Measurements from ENCODE around the gene DAB1.
"Not testable (repeated sequence)": the region's sequence is repeated elsewhere in the genome, so short reads cannot be mapped to it uniquely, and the experiment has no call there.

Gene DAB1

DNA sequence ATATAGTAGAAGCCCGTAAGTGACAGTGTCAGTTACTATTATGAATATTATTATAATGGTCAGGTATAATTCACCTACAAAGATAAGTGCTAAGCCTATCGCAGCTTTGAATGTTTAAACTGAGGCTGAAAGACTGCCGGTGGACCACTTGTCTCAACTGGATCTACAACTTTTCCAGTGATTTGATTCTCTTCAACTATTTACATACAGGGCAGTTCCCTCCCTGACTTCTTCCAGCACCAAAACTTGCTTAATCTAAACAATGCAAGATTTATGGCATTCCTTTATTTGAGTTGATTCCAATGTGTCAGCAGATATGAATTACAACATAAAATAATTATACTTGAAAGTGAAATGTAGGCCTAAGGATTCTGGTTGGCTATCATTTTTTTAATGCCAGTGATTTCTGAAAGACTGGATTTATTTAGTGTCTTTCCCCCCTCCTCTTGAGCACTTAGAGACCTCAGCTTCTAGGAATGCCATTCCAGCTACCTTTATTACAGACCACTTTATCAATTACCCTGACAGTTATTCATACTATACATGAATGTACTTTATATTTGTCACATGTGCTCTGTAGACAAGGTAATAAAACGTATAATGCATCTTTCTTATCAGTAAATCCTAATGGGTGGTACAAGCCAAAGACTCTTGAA, 304.8 kb downstream of the DAB1 start:
- DNase-seq (ENCODE audit: low spot score), result no peak

DNA sequence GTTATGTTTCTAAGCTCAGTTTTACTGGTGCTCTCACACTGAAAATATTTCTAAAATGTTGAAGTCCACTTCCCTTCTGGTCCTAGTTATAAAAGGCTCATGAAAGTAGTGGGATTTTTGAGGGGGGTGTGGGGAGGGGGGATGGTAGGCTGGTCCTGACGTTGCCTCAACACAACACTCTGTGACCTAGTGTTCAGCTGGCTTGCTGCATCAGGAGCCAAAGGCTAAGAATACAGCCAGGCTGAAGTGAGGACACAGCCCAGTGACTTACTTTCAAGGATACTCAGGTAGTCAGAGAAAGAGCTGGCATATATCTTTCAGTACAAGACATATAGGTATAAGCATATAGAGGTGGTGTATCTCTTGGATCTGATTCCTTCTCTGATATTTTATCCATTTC, 306.1 kb downstream of the DAB1 start:
- no peak for DNase-seq (ENCODE audit: low spot score)

DNA sequence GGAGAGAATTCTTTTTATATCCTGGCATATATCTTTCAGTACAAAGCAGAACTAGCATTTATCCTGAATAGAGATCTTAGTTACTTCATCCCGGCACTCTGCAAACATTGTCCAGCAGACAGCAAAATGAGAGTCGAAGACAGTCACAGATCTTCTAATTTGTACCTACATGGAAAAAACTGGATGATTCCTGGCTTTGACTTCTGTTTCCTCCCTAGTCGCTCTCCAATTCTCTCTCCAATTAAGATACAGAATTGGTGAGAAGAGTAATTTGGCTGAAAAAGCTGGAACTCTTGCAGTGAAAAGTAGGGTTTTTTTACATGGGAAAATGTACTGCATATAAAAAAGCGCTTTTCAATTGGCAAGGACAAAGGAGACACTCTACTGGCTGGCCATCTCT, 307.0 kb downstream of the DAB1 start:
- no peak for DNase-seq (ENCODE audit: low spot score)

DNA sequence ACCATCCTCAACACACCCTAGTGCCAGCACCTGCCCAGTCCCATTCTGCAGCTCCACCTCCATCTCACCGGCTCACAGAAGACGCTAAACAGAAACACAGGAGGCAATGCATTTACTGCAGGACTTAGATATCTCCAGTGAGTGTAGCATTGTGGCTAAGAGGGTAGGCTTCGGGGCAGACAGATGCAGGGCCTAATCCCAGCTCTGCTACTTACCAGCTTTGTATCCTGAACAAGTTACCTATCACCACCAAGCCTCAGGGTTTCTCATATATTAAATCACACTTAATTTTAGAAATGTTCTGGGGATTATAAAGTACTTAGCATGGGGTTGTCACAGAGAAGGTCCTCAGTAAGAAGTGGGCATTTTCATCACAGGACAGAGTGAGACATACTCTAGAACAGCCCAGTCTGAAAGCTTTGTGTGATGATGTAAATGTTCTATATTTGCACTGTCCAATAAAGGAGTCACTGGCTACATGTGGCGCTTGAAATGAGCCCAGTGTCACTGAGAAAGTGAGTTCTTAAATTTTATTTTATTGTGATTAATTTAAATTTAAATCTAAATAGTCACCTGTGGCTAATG, 308.7 kb downstream of the DAB1 start:
- no peak for DNase-seq (ENCODE audit: low spot score)

DNA sequence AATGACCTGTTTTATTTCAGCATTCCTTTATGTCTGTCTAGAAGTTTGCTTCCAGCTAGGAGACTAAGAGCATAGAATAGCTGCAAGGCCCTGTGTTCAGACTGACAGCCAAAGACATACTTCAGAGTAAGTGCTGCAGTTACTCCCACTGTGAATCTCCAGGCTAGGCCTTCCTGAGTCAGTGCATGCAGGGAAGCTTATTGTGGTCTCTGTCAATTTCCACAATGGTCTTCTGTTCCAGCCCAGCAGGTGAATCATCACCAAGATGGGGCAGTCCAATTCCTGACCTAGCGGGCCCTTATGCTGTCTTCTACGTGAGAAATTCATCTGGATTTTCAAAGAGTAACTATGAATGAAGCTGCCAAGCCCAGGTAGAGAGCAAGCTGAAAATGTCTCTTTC, 311.7 kb downstream of the DAB1 start:
- no peak for DNase-seq (ENCODE audit: low spot score)

DNA sequence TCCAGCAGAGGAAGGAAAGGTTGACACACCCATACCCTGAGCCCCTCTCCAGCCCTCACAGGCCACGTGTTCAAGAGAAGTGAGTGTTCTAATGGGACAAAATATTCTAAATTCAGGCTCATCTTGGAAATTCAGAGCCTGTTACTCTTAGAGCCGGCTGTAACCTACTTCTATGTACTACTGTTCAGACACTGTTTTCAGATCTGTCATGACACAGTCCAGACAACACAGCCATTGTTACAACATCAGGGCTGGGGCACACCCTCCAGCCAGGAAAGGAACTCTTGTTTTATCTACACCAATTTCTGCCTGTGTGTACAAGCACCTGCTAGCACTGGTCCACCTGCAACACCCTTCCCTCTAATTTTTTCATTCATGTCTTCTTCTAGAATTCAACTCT, 312.7 kb downstream of the DAB1 start:
- DNase-seq (ENCODE audit: low spot score), result no peak

DNA sequence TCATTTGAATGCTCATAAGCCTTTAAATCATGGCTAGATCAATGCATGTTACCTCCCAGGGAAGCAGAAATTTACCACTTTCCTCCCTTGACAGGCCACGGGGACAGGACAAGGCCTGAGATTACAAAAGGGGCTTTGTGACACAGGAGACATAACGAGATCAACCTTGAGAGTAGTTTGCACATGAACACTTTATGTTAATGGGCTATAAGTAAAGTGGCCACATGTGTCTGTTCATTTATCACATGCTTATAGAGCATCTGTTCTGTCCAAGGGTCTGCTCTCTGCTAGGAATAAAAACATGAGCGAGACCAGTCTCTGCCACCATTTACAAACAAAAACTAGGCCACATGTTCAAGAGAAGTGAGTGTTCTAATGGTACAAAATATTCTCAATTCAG, 314.0 kb downstream of the DAB1 start:
- DNase-seq (ENCODE audit: low spot score), result no peak

DNA sequence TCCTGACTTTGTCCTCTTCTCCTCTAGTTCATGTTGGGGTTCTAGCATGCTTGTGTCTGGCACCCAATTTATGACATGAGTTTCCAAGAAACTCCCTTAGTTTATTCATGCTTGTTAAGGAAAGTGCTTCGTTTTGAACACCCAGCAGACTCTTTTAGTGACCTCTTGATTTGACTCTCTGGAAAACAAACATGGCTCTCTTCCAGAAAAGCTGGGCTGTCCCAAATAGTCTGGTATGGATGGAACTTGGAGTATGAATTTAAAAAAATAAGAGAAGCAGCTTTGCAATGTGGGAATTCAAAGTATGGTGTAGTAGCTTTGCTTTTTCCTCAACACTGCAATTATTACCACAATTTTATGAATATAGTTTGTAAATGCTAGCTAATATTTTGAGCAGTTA, 314.6 kb downstream of the DAB1 start:
- no peak for DNase-seq (ENCODE audit: low spot score)

DNA sequence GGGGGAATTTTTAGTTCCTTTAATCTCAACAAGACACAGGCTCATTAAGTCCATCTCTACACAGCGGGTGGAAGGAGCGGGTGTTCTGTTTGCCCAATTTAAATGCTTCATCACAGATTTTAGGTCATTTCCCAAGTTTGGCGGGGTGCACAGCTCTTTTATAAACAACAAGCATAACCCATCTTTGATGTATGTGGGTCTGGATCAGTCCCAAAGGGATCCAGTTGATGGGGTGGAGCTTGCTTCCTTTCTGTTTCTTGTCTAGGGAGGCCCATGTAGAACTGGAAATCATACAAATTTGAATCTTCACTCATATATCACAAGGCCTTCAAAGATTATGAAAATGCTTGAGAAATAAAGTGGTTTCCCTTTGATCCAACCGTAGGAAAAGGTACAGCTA, 317.6 kb downstream of the DAB1 start:
- DNase-seq (ENCODE audit: low spot score), result no peak

DNA sequence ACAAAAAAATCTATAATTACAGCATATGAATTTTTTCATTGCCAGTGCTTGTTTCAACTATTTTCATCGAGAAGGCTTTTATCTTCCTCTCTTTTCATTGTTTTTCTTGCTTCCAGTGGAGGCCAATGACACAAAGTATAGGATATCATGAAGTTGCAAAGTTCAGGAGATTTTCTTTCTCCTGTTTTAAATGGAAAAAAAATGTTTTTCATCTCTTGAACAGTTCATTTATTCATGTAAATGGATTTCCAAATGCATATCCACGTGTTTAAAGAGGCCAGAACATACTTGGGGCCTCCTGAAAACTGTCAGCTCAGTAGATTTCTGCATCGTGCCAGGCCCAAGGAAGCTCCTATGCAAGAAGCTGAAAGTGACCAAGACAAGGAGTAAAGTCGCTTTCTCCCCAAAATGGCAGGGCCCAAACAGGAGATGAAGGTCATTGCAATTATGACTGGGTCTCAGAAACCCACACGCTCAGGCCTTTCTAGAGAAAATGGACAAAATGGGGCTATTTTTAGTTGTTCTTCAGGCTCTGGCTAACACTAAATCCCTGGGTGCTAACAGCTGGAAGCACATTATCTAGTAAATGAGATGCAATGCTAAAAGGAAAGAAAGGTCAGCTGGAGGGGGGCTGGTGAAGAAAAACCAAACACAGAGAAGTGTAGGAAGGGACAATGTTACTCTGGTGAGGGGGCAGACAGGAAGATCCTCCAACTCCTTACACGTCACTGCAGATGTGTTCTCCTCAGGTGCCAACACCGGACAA, 321.1 kb downstream of the DAB1 start:
- no peak for DNase-seq (ENCODE audit: low spot score)

DNA sequence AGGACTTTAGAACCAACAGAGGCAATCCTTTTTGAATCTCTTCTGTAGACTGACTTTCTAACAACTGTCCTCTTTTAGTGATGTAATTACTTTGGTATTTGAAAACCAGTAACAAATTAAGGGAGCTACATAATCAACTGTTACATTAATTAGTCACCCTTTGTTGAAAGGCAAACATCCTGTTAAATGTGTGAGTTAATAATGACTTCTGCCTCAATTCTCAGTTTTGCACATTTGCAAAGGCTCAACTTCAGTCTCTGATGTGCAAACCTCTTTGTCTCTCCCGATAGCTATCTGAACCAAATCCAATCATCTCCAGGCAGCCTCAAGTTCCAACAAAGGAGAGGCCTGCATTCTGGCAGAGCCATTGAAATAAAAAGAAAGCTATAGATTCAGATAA, 322.7 kb downstream of the DAB1 start:
- no peak for DNase-seq (ENCODE audit: low spot score)

DNA sequence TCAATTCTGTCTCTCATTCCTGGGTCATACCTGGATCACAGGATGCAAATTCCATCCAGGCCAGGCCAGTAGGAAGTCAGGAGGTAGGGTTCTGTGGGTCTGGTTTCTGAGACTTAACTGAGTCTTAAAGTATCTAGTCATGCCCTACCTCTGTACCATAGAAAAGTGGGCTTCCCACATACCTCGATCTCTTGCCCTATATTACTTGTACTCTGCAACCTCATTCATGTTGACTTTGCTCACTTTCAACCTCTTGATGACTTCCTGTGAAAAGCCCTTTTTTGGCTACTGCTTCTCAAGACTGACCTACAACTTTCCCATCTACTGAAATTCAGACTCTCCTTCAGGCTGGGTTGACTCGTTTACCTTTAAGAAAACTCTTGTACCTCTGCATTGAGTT, 329.1 kb downstream of the DAB1 start:
- no peak for DNase-seq (ENCODE audit: low spot score)

DNA sequence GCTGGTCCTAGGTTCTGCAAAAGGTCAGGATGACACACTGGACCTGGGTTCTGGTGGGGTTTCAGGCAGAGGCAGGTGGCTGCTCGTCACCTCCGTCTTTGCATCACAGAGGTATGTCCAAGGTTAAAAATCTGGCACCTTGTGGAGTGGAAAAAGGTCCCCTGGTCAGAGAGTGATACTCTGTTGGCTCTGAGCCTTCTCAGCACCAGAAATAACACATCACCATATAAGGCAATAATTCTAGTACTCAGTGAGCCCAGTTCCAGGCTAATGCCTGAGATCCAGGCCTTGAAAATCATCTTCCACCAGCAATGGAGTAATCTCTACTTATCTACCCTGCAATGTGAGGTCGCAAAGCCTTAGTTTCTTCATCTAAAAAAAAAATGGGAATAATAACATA, 330.7 kb downstream of the DAB1 start:
- no peak for DNase-seq (ENCODE audit: low spot score)

DNA sequence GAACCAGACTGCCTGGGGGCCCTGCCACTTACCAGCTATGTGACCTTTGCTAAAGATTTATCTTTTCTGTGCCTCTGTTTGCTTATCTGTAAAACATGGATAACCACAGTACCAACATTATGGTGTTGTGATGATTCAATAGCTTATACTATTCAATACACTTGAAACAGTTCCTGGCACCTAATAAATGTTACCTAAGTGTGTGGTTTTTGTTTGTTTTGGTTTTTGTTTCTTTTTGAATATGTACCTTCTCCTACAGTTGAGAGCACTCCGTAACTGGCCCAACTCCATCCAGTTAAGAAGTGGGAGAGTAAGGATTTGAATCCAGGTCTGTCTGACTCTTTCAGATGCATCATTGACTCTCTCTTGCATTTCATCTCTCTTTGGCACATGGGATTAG, 332.2 kb downstream of the DAB1 start:
- no peak for DNase-seq (ENCODE audit: low spot score)

DNA sequence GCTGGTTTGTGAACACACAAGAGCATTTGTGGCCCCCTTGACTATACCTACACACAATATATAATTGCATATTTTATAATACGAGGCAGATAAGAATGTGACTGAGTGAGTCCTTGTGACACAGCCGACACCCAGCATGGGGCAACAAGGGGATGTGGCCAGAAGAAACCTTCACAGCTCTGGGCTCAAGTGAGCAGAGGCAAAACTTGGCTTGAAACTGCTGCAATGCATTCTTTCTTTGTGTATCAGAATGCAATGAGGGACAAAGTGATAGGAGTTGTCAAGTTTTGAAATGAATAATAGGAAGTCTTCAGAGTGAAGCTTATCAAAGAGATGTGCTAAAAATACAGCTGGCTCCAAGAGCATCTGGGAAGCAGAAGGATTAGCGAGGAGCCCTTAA, 334.0 kb downstream of the DAB1 start:
- no peak for DNase-seq (ENCODE audit: low spot score)

DNA sequence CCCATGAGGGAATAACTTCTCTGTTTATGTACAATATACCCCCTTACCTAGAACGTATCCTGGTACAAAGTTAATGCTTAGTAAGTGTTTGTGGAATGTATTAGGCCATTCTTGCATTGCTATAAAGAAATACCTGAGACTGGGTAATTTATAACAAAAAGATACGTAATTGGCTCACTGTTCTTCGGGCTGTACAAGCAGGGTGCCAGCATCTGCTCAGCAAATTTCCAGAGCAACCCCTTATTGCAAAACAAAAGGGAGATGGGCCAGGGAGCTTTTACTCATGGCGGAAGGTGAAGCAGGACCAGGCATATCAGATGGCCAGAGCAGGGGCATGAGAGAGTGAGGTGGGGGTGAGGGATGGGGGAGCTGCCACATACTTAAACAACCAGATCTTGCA, 334.6 kb downstream of the DAB1 start:
- DNase-seq (ENCODE audit: low spot score), result no peak

DNA sequence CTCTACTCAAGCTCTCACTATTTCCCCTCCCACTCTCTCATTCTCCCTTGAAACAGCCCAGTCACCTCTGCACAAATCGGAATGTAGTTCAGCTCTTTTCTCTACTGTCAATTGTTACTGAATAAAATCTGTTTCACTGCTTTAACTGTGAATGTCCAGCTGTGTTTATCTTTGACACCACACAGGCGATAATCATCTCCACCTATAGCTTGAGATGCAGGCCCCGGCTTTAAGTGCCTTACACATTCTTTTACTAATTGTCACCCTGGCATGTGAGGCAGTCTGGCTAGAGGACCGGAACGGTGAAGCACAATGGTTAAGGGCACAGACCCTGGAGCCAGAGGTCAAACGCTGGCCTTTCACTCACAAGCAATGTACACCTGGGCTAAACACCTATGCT, 335.2 kb downstream of the DAB1 start:
- no peak for DNase-seq (ENCODE audit: low spot score)

DNA sequence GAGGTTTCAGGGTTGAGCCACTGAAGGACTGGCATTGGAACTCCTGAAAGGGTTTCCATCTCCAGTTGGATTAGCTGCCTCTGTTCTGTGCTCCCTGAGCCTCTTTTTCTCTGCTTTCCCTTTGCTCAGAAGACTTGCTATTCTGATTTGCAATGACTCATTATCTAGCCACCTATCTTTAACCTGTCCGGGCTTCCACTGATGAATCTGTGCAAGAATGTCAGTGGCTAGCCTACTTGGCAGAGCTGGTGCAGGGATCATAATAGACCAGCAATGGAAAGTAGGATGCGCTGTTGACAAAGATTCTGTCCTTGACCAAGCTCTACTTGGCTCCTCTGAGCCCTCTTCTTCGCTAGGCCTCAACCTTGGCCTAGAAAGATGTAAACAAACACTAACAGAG, 336.2 kb downstream of the DAB1 start:
- not testable (repeated sequence) for DNase-seq (ENCODE audit: low spot score)

DNA sequence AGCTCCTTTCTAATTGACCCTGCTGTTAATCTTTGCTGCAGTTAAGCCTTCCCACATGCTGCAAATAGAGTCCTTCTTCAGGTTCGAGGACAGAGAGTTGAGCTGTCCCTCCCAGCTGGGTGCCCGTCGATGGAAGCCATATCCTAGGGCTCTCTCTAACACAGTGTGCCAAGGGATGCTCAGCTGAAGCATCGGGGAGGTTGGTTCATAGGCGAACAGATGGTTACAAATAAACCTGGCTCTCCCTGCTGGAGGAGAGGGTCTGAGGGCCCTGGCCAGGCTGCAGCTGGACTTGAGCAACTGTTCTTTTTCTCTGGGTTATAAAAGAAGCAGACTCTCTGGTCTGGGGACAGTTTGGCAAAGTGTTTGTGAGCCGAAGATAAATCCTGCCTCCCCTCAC, 337.7 kb downstream of the DAB1 start:
- DNase-seq (ENCODE audit: low spot score), result no peak

DNA sequence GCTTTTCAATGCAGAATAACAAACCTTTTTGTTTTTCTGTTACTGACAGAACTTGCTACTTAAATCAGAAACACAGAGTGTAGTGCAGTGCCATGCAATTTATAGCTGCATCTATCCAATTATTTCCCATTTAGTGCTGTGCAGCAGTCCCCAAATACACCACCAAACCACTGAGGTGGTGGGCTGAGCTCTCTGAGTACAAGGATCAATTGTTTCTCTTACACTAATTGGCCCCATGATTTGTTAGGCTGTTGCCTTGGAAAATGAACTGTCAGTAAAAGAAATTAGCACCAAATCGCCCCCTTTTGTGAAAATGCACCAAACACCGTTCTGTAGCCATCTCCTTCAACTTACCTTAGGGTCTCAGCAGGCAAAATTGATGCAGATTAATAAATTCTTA, 339.2 kb downstream of the DAB1 start:
- DNase-seq (ENCODE audit: low spot score), result no peak

DNA sequence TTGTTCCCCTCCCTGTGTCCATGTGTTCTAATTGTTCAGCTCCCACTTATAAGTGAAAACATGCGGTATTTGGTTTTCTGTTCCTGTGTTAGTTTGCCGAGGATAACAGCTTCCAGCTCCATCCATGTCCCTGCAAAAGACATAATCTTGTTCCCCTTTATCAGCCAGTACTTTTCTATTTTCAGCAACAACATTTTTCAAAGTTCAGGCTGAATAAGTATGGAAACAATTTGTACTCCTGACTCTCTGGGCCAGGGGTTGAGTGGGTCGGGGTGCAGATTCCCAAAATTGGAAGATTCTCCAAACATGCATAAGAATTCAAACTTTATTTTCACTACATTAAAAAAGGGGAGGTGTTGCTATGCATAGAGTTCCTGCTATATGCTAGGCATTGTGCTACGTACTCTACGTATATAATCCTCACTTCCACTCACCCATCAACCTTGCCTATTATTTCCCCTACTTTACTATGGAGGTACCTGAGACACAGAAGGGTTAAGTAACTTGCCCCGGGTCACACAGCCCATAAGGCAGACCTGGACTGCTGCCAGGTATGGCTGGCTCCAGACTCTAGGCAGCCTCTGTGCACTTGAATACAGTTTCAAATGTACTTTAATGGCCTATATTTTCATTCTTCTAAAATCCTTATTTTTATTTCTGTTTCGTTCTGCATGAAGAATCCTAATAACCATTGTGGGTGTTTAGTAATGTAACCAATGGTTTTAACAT, 341.0 kb downstream of the DAB1 start:
- no peak for DNase-seq (ENCODE audit: low spot score)

DNA sequence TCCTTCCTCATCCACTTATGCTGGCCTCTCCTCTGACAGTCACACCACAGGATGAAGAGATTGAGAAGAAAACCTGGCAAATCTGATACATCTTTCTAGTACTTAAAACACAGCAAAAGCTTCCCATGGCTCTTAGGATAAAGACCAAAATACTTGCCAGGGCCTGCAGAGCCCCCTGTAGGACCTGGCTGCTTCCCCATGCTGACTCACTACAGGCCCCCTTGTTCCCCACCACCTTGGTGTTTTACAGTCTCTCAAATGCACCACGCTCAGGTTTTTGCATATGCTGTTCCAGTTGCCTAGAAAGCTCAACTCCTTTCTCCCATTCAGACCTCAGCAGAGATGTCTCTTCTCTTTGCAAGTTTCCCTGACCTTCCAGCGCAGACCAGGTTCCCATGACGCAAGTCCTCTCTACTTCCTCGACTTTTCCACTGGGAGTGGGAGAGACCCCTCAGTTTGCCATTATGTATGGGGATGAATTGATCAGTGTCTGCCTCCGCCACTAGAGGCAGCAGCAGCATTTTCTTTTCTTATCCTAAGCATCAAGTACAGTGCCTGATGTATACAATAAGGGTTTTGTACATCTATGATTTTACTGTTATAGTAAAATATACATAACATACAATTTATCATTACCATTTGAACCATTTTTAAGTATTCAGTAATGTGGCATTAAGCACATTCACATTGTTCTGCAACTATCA, 344.3 kb downstream of the DAB1 start:
- no peak for DNase-seq (ENCODE audit: low spot score)
